ENCODE measurements around the gene GPX8.

Gene GPX8

DNA sequence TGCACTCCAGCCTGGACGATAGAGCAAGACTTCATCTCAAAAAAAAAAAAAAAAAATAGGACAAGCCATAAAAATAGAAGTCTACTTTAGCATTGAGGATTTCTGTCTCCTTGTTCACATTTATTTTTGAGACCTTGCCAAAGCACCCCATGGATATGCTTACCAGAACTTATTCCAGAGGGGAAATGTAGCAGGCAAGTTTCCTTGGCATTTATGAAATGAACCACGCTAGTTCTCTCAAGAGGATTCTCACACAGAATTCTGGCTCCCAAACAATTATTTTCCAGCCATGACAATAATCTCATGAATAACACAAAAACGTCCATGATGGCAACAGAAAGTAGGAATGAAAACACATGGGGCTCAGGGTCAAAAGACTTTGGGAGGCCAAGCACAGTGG, 23.4 kb upstream of the GPX8 start:
- DNase-seq (ENCODE audit: extremely low read depth, low read depth) = no peak
- H3K4me3 ChIP-seq (replicated peaks; ENCODE audit: low read depth, low read length) = no peak overlapping the region
- TF ChIP-seq CTCF (IDR thresholded peaks at IDR 0.05; ENCODE audit: low read depth, low read length, missing control alignments) = no peak

GRCh38 chr5:55140908-55141665, 18.9 kb upstream of the GPX8 start:
- no peak for TF ChIP-seq CTCF (IDR thresholded peaks at IDR 0.05; ENCODE audit: low read depth, low read length, missing control alignments)

GRCh38 chr5:55141945-55142690, 17.9 kb upstream of the GPX8 start:
- DNase-seq (ENCODE audit: extremely low read depth, low read depth) = no peak
- no peak for TF ChIP-seq CTCF (IDR thresholded peaks at IDR 0.05; ENCODE audit: low read depth, low read length, missing control alignments)
- H3K4me3 ChIP-seq (replicated peaks; ENCODE audit: low read depth, low read length) = no peak overlapping the region

More at GRCh38 chr5:55140908-55141665, 18.9 kb upstream of the GPX8 start:
- no peak for DNase-seq (ENCODE audit: extremely low read depth, low read depth)
- H3K4me3 ChIP-seq (replicated peaks; ENCODE audit: low read depth, low read length) = no peak overlapping the region

- DNase-seq (ENCODE audit: extremely low read depth, low read depth) = no peak
Observed at GRCh38 chr5:55143624-55144023, 16.3 kb upstream of the GPX8 start.

GRCh38 chr5:55146080-55146479, 13.9 kb upstream of the GPX8 start:
- no peak for DNase-seq (ENCODE audit: extremely low read depth, low read depth)
- no peak for TF ChIP-seq CTCF (IDR thresholded peaks at IDR 0.05; ENCODE audit: low read depth, low read length, missing control alignments)
- H3K4me3 ChIP-seq (replicated peaks; ENCODE audit: low read depth, low read length) = no peak overlapping the region

More at GRCh38 chr5:55143624-55144023, 16.3 kb upstream of the GPX8 start:
- TF ChIP-seq CTCF (IDR thresholded peaks at IDR 0.05; ENCODE audit: low read depth, low read length, missing control alignments) = no peak
- H3K4me3 ChIP-seq (replicated peaks; ENCODE audit: low read depth, low read length) = no peak overlapping the region

DNA sequence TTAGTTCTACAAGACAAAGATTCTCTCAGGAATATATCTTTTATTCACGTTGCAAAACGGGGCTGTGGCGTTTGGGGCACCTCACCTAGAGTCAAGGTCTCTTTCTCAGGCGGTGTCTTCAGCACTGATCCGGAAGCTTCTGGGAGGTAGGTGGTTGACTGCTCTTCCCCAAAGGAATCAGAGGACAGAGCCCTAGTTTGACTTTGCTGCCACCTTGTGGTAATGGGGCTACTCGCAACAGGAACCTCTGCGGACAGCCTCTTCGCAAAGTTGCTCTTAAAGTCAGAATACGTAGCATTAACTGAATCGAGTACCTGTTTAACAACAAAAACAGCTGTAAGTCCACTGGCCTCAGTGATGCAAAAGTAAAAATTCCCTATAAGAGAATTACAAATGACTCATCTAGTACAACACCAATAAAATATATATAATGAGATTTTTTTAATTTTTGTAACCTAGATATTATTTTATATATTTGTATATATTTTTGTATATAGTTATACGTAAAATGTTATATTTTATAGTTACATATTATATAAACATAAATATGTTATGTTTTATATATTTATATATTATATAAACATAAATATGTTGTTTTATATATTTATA, 13.3 kb upstream of the GPX8 start:
- peak; percentile 68 for DNase-seq (ENCODE audit: extremely low read depth, low read depth)
- peak; percentile 95 for TF ChIP-seq CTCF (IDR thresholded peaks at IDR 0.05; ENCODE audit: low read depth, low read length, missing control alignments)

More for the DNA sequence above, 13.3 kb upstream of the GPX8 start:
- H3K4me3 ChIP-seq (replicated peaks; ENCODE audit: low read depth, low read length) = no peak overlapping the region

All from HFF-Myc (cell line).